Esophagus squamous epithelium (tissue), 4 donors: ENCODE results near the gene APLF.

Source experiments
- CTCF ChIP-seq, 6 experiments: fragments of 450-650 bp in 4 of 6; fragments of 200-600 bp in 2 of 6; sonication (generic) in 2 of 6; IDR thresholded peaks; one replicate each; pipeline ENCODE4 v1.5.1; 2016 to 2019; ENCODE audit warnings: antibody characterized with exemption in 6 of 6, mild to moderate bottlenecking in 4 of 6, moderate library complexity in 4 of 6
- POLR2A ChIP-seq, 4 donors: fragments of 450-650 bp; IDR thresholded peaks; one replicate each; pipeline ENCODE4 v1.6.1; 2017; ENCODE audit warnings: antibody characterized with exemption in 4 of 4, mild to moderate bottlenecking in 4 of 4, moderate library complexity in 3 of 4

GRCh38 chr2:68579689-68580088, 112.3 kb downstream of the APLF start:
- TF ChIP-seq CTCF (IDR thresholded peaks at IDR 0.05) (no peak), POLR2A (IDR thresholded peaks at IDR 0.05) (no peak)
